HCT116 (cell line): ENCODE results near the gene LAP3. TPM values are rescaled to one million over a fixed set of nuclear protein-coding genes. Genes with fewer than 3 reads are reported as not detected.

Experiments used
- ATAC-seq: fragments of 200-7000 bp; cut with Tn5 transposase; 2 replicates; pipeline ENCODE4 v1.9.1; 2020; ENCODE audit warnings: mild to moderate bottlenecking, moderate library complexity
- BruUV-seq: library from RNA; stranded (reverse); fragments of 400-500 nt; replicated peaks from 2 replicates; lab custom pipeline; 2021; lab: Mats Ljungman, UMichigan
- CTCF ChIA-PET: fragments of 300-600 bp; sonication (Branson Sonifier 250); formaldehyde crosslinking; loops from one replicate; lab custom pipeline; 2021; ENCODE audit warnings: antibody characterized with exemption; lab: Charles Lee
- POLR2A ChIA-PET: fragments of 300-600, 350-600 bp; sonication (Branson Sonifier 250); formaldehyde crosslinking; loops from one replicate; lab custom pipeline; 2021; ENCODE audit warnings: antibody characterized with exemption; lab: Charles Lee
- RAD21 ChIA-PET, 2 experiments: fragments of 300-600 bp; sonication (Branson Sonifier 250); formaldehyde crosslinking; loops; one replicate each; lab custom pipeline; 2023; ENCODE audit warnings: low total read pairs in 2 of 2; ENCODE audit not compliant: uncharacterized antibody in 2 of 2, unreplicated experiment in 2 of 2, low non-redundant PET in 1 of 2; lab: Charles Lee
- DNase-seq: peaks from one replicate; pipeline ENCODE4 v3.0.0-alpha.2; 2010; ENCODE audit warnings: low read depth, low spot score
- H2AFZ ChIP-seq: fragments of 200-600 bp; shearing (Covaris generic), sonication (generic); 2 replicates; pipeline ENCODE4 v1.6.1; 2017; ENCODE audit warnings: low read depth, mixed run types, mixed read lengths, antibody characterized with exemption, low read length; ENCODE audit not compliant: poor library complexity, severe bottlenecking
- H3K27ac ChIP-seq: 2 replicates; pipeline ENCODE4 v1.5.1; 2012; ENCODE audit warnings: low read depth, low read length
- H3K27me3 ChIP-seq: fragments of 200-600 bp; sonication (generic); 2 replicates; pipeline ENCODE4 v1.6.1; 2016; ENCODE audit warnings: mixed run types, low read length, mixed read lengths; ENCODE audit not compliant: insufficient read depth
- H3K36me3 ChIP-seq, 2 experiments: fragments of 200-500 bp in 1 of 2; fragments of 200-600 bp in 1 of 2; sonication (Bioruptor generic) in 1 of 2; sonication (generic) in 1 of 2; 2 replicates each; pipeline versions ENCODE4 v1.5.1 to v1.6.1; 2014 to 2016; ENCODE audit warnings: low read length in 2 of 2, inconsistent platforms in 1 of 2, mixed read lengths in 1 of 2, mixed run types in 1 of 2; ENCODE audit not compliant: insufficient read depth in 2 of 2, control insufficient read depth in 1 of 2
- H3K4me1 ChIP-seq, 2 experiments: fragments of 200-600 bp in 1 of 2; sonication (generic) in 1 of 2; 2 replicates each; pipeline versions ENCODE4 v1.5.1 to v1.6.1; 2012 to 2017; ENCODE audit warnings: low read length in 2 of 2, inconsistent platforms in 1 of 2, mild to moderate bottlenecking in 1 of 2, mixed read lengths in 1 of 2, mixed run types in 1 of 2, moderate library complexity in 1 of 2; ENCODE audit not compliant: insufficient read depth in 2 of 2, control insufficient read depth in 1 of 2
- H3K4me2 ChIP-seq: fragments of 200-600 bp; sonication (generic); 2 replicates; pipeline ENCODE4 v1.6.1; 2017; ENCODE audit warnings: mixed run types, low read length, mixed read lengths
- H3K4me3 ChIP-seq, 2 experiments: fragments of 200-600 bp in 1 of 2; sonication (generic) in 1 of 2; replicated peaks in 1 of 2; 2 replicates each; pipeline ENCODE4 v1.5.1; 2011 to 2016; ENCODE audit warnings: low read length in 2 of 2, control low read depth in 1 of 2, low read depth in 1 of 2, mild to moderate bottlenecking in 1 of 2, mixed read lengths in 1 of 2, mixed run types in 1 of 2
- H3K79me2 ChIP-seq: fragments of 200-600 bp; sonication (generic); 2 replicates; pipeline ENCODE4 v1.6.1; 2017; ENCODE audit warnings: mild to moderate bottlenecking, mixed run types, low read length, moderate library complexity, mixed read lengths; ENCODE audit not compliant: insufficient read depth
- H3K9ac ChIP-seq: fragments of 200-600 bp; sonication (generic); 2 replicates; pipeline ENCODE4 v1.6.1; 2016; ENCODE audit warnings: low read length, mixed read lengths
- H3K9me2 ChIP-seq: fragments of 200-600 bp; sonication (generic), shearing (Covaris generic); 2 replicates; pipeline ENCODE4 v1.6.1; 2017; ENCODE audit warnings: mixed run types, mild to moderate bottlenecking, moderate library complexity; ENCODE audit not compliant: insufficient read depth
- H3K9me3 ChIP-seq, 2 experiments: fragments of 200-500 bp in 1 of 2; fragments of 200-600 bp in 1 of 2; sonication (Bioruptor generic) in 1 of 2; sonication (generic) in 1 of 2; 2 replicates each; pipeline ENCODE4 v1.6.1; 2014 to 2017; ENCODE audit warnings: low read length in 2 of 2, mixed read lengths in 2 of 2, inconsistent platforms in 1 of 2, low read depth in 1 of 2, mild to moderate bottlenecking in 1 of 2, mixed run types in 1 of 2, moderate library complexity in 1 of 2; ENCODE audit not compliant: control insufficient read depth in 1 of 2, insufficient read depth in 1 of 2
- H4K20me1 ChIP-seq: fragments of 200-600 bp; sonication (generic), shearing (Covaris generic); 2 replicates; pipeline ENCODE4 v1.6.1; 2017; ENCODE audit warnings: mixed run types, mild to moderate bottlenecking, moderate library complexity; ENCODE audit not compliant: insufficient read depth
- FOSL1 ChIP-seq: IDR thresholded peaks from 2 replicates; pipeline ENCODE4 v1.6.1; 2012; ENCODE audit warnings: low read depth
- JUND ChIP-seq: IDR thresholded peaks from 2 replicates; pipeline ENCODE4 v1.6.1; 2012
- RAD21 ChIP-seq: IDR thresholded peaks from 2 replicates; pipeline ENCODE4 v1.6.1; 2012; ENCODE audit warnings: low read depth, mild to moderate bottlenecking
- ZFX ChIP-seq: fragments of 450-650 bp; IDR thresholded peaks from 2 replicates; pipeline ENCODE4 v1.6.1; 2017
- intact Hi-C: fragments of 100-400 bp; cut with micrococcal nuclease; formaldehyde crosslinking; loops from 2 replicates; pipeline ENCODE4 v1.10.0; 2022
- total RNA-seq: library from RNA; stranded (reverse); gene quantifications from one replicate; pipeline ENCODE4 v1.2.1, GENCODE V29; 2021; ENCODE audit not compliant: unreplicated experiment
- TF ChIP-seq, protein P1 (sequence below), 3 experiments: fragments of 200-600 bp in 1 of 3; sonication (generic) in 1 of 3; IDR thresholded peaks in 2 of 3; conservative IDR thresholded peaks in 1 of 3; 2 replicates each; pipeline ENCODE4 v1.5.1; 2012 to 2017; ENCODE audit warnings: low read depth in 2 of 3, low read length in 2 of 3, antibody characterized with exemption in 1 of 3, borderline replicate concordance in 1 of 3, control low read depth in 1 of 3, mild to moderate bottlenecking in 1 of 3, mixed read lengths in 1 of 3, mixed run types in 1 of 3, moderate library complexity in 1 of 3; ENCODE audit not compliant: insufficient read depth in 1 of 3

Gene LAP3
- total RNA-seq, 1 experiment from 2014 or later = 59.9 TPM

DNA sequence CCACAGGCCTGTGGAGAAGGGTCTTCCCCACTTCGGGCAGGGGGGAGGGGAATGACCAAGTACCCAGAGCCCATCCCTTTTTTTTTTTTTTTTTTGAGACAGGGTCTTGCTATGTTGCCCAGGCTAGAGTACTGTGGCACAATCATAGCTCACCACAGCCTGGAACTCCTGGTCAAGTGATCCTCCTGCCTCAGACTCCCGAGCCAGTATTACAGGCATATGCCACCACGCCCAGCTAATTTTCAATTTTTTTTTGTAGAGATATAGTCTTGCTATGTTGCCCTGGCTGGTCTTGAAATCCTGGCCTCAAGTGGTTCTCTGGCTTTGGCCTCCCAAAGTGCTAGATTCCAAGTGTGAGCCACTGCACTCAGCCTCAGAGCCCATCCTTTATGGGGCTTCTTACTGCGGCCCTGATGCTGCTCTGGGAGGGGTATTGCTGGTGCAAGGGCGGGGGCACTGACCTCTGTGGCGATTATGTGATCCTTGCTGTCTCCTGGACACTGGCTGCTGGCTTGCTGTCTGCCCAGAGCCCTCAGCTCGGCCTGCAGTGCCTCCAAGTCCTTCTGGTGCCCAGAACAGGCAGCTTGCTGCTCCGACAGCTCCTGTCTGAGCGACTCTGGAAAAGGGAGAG is 70.3 kb downstream of the LAP3 start:
- H3K79me2 ChIP-seq = no peaks in the 10 kb centered on the region
- DNase-seq = no peak
- ChIA-PET CTCF (no interaction called here), POLR2A (no interaction called here), RAD21 (no interaction called here)
- H3K9me3 ChIP-seq = no peaks in the 10 kb centered on the region
- intact Hi-C loops = no loop called here
- H3K9me2 ChIP-seq = no peaks in the 10 kb centered on the region
- no peak overlapping the region for H2AFZ ChIP-seq
- H3K27ac ChIP-seq = no peak overlapping the region
- no TSS peak for BruUV-seq
- H3K36me3 ChIP-seq = no peaks in the 10 kb centered on the region
- H3K4me3 ChIP-seq = no peak overlapping the region
- H3K27me3 ChIP-seq = no peaks in the 10 kb centered on the region
- no peaks in the 10 kb centered on the region for H3K4me1 ChIP-seq
- H3K9ac ChIP-seq = no peak overlapping the region
- ATAC-seq = no peak
- H4K20me1 ChIP-seq = no peaks in the 10 kb centered on the region
- H3K4me2 ChIP-seq = no peak overlapping the region
- TF ChIP-seq FOSL1 = no peak
- no peak for TF ChIP-seq JUND

DNA sequence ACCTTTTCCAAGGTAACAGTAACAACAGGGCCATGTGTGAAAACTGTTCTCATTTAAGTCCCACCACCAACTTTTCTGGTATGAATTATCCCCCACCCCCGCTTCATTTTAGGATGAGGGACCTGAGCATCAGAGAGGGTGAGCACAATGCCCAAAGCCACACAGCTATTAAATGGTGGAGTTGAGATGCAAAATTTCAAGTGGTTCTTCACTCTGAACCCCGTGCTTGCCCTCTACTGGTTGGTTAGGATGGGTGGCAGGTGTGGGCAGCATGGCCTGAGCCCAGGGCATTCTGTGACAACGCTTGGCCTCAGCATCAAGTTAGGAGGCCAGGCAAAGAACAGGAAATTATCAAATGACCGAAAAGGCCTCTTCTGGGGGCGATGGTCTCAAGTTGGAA is 70.9 kb downstream of the LAP3 start:
- BruUV-seq = no TSS peak
- no peak overlapping the region for H3K27ac ChIP-seq

More for the DNA sequence above, 70.9 kb downstream of the LAP3 start:
- Histone ChIP-seq H3K9me2 (no peaks in the 10 kb centered on the region), H4K20me1 (no peaks in the 10 kb centered on the region), H3K4me2 (no peak overlapping the region)
- intact Hi-C loops = no loop called here
- CTCF ChIA-PET = no interaction called here
- TF ChIP-seq RAD21 (peak; percentile 30; the same call in 1 of the 2 replicates), ZFX (no peak)
- TF ChIP-seq, protein P1, sequence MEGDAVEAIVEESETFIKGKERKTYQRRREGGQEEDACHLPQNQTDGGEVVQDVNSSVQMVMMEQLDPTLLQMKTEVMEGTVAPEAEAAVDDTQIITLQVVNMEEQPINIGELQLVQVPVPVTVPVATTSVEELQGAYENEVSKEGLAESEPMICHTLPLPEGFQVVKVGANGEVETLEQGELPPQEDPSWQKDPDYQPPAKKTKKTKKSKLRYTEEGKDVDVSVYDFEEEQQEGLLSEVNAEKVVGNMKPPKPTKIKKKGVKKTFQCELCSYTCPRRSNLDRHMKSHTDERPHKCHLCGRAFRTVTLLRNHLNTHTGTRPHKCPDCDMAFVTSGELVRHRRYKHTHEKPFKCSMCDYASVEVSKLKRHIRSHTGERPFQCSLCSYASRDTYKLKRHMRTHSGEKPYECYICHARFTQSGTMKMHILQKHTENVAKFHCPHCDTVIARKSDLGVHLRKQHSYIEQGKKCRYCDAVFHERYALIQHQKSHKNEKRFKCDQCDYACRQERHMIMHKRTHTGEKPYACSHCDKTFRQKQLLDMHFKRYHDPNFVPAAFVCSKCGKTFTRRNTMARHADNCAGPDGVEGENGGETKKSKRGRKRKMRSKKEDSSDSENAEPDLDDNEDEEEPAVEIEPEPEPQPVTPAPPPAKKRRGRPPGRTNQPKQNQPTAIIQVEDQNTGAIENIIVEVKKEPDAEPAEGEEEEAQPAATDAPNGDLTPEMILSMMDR (IDR thresholded peaks at IDR 0.05 in 2 of 3, conservative IDR thresholded peaks at IDR 0.05 in 1 of 3; ENCODE audit: borderline replicate concordance in 1 of 3, insufficient read depth in 1 of 3, low read depth in 2 of 3, low read length in 2 of 3) = peak in 2 of 3 experiments; percentile 33 to 36; a peak in 3 of 6 replicates
- TF ChIP-seq, all 23 proteins: peak for 2
- ATAC-seq (peak; percentile 83), DNase-seq (no peak)
- H3K79me2 ChIP-seq = no peaks in the 10 kb centered on the region
- ChIA-PET RAD21 (no interaction called here), POLR2A (no interaction called here)
- no peak overlapping the region for H3K4me3 ChIP-seq
- H3K9me3 ChIP-seq = no peaks in the 10 kb centered on the region
- no peak overlapping the region for H2AFZ ChIP-seq
- H3K27me3 ChIP-seq = no peaks in the 10 kb centered on the region
- H3K4me1 ChIP-seq = no peaks in the 10 kb centered on the region
- H3K36me3 ChIP-seq = no peaks in the 10 kb centered on the region
- no peak overlapping the region for H3K9ac ChIP-seq
